PC-9 (cell line): Measurements from ENCODE around the gene CBX5. TPM values are rescaled to one million over a fixed set of nuclear protein-coding genes. Genes with fewer than 3 reads are reported as not detected.
"Not testable (repeated sequence)": the region's sequence is repeated elsewhere in the genome, so short reads cannot be mapped to it uniquely, and the experiment has no call there.

Experiments
- BruUV-seq: library from RNA; stranded (reverse); fragments of 400-500 nt; replicated peaks from 2 replicates; lab custom pipeline; 2021; lab: Mats Ljungman, UMichigan
- CTCF ChIA-PET: fragments of 300-600 bp; sonication (Branson Sonifier 250); formaldehyde crosslinking; loops from one replicate; lab custom pipeline; 2022; ENCODE audit warnings: antibody characterized with exemption; lab: Charles Lee
- POLR2A ChIA-PET: fragments of 300-600 bp; sonication (Branson Sonifier 250); formaldehyde crosslinking; loops from one replicate; lab custom pipeline; 2022; ENCODE audit warnings: antibody characterized with exemption; ENCODE audit not compliant: unreplicated experiment; lab: Charles Lee
- DNase-seq, 2 experiments: peaks; one replicate each; pipeline versions ENCODE4 v3.0.0 to v3.0.0-alpha.2; 2015 to 2022; ENCODE audit warnings: mixed read lengths in 1 of 2
- H2AFZ ChIP-seq: fragments of 200-600 bp; sonication (generic); 2 replicates; pipeline ENCODE4 v1.8.1; 2017; ENCODE audit warnings: antibody characterized with exemption
- H3F3A ChIP-seq: fragments of 200-600 bp; sonication (generic); 2 replicates; pipeline ENCODE4 v1.8.1; 2017; ENCODE audit warnings: antibody characterized with exemption, mild to moderate bottlenecking, low read depth; ENCODE audit not compliant: insufficient read depth
- H3K27ac ChIP-seq: fragments of 200-600 bp; sonication (generic); 2 replicates; pipeline ENCODE4 v1.6.1; 2016; ENCODE audit warnings: mixed run types
- H3K27me3 ChIP-seq: fragments of 200-600 bp; sonication (generic); 2 replicates; pipeline ENCODE4 v1.6.1; 2016; ENCODE audit warnings: low read depth, mixed run types; ENCODE audit not compliant: insufficient read depth
- H3K36me3 ChIP-seq: fragments of 200-600 bp; sonication (generic); 2 replicates; pipeline ENCODE4 v1.6.1; 2016; ENCODE audit warnings: low read depth, mixed run types
- H3K4me1 ChIP-seq: fragments of 200-600 bp; sonication (generic); replicated peaks from 2 replicates; pipeline ENCODE4 v1.6.1; 2016; ENCODE audit warnings: mixed run types; ENCODE audit not compliant: insufficient read depth
- H3K4me2 ChIP-seq: fragments of 200-600 bp; sonication (generic); 2 replicates; pipeline ENCODE4 v1.6.1; 2017; ENCODE audit warnings: mixed run types
- H3K4me3 ChIP-seq: fragments of 200-600 bp; sonication (generic); 2 replicates; pipeline ENCODE4 v1.6.1; 2016; ENCODE audit warnings: mixed run types
- H3K79me2 ChIP-seq: fragments of 200-600 bp; sonication (generic); 2 replicates; pipeline ENCODE4 v1.6.1; 2017; ENCODE audit warnings: low read depth, mixed run types
- H3K9me2 ChIP-seq: fragments of 200-600 bp; sonication (generic); 2 replicates; pipeline ENCODE4 v1.8.1; 2017; ENCODE audit warnings: mild to moderate bottlenecking; ENCODE audit not compliant: insufficient read depth
- H3K9me3 ChIP-seq: fragments of 200-600 bp; sonication (generic); 2 replicates; pipeline ENCODE4 v1.8.1; 2016; ENCODE audit warnings: low read depth; ENCODE audit not compliant: insufficient read depth
- H4K20me1 ChIP-seq: fragments of 200-600 bp; sonication (generic); 2 replicates; pipeline ENCODE4 v1.8.1; 2017; ENCODE audit not compliant: insufficient read depth
- EZH2 ChIP-seq: fragments of 200-600 bp; sonication (generic); IDR thresholded peaks from 2 replicates; pipeline ENCODE4 v1.8.0; 2017; ENCODE audit warnings: antibody characterized with exemption, low read depth
- intact Hi-C: fragments of 100-400 bp; cut with micrococcal nuclease; formaldehyde crosslinking; loops from one replicate; pipeline ENCODE4 v1.10.0; 2022; ENCODE audit not compliant: unreplicated experiment
- total RNA-seq: library from RNA; stranded (reverse); gene quantifications from 2 replicates; pipeline ENCODE4 v1.2.3, GENCODE V29; 2021
- TF ChIP-seq, protein P1 (sequence below): fragments of 200-600 bp; sonication (generic); conservative IDR thresholded peaks from 2 replicates; pipeline ENCODE4 v1.6.1; 2017; ENCODE audit warnings: mixed run types, antibody characterized with exemption, mild to moderate bottlenecking, moderate library complexity

The CBX5 gene
- total RNA-seq, 1 experiment from 2014 or later = 154 TPM

DNA sequence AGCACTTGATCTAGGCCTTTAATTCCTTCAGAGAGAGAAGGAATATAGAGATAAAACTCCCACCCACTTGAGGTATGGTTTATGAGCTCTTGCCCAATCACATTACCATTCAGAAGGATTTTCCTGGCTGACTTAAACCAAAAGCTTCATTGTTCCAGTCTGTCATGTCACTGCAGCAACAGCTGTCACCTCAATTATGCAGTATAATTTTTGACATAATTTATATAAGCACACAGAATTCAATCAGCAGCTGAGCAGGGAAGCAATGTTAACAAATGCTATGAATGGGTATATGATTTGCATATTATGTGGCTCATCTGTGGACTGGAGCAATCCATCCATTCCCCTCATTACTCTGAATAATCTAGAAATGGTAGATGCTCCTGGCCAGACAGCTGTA lies 40.3 kb downstream of the CBX5 start:
- Histone ChIP-seq H3F3A (no peaks in the 10 kb centered on the region), H3K27ac (no peak overlapping the region), H3K4me1 (no peaks in the 10 kb centered on the region), H3K79me2 (no peaks in the 10 kb centered on the region), H3K4me2 (no peak overlapping the region), H3K27me3 (no peaks in the 10 kb centered on the region), H3K9me2 (no peaks in the 10 kb centered on the region), H2AFZ (no peak overlapping the region), H3K4me3 (no peak overlapping the region), H3K9me3 (no peaks in the 10 kb centered on the region), H3K36me3 (peaks cover 7% of the 10 kb centered on the region; the same call in 1 of the 2 replicates), H4K20me1 (no peaks in the 10 kb centered on the region)
- no peak for TF ChIP-seq EZH2
- TF ChIP-seq, protein P1, sequence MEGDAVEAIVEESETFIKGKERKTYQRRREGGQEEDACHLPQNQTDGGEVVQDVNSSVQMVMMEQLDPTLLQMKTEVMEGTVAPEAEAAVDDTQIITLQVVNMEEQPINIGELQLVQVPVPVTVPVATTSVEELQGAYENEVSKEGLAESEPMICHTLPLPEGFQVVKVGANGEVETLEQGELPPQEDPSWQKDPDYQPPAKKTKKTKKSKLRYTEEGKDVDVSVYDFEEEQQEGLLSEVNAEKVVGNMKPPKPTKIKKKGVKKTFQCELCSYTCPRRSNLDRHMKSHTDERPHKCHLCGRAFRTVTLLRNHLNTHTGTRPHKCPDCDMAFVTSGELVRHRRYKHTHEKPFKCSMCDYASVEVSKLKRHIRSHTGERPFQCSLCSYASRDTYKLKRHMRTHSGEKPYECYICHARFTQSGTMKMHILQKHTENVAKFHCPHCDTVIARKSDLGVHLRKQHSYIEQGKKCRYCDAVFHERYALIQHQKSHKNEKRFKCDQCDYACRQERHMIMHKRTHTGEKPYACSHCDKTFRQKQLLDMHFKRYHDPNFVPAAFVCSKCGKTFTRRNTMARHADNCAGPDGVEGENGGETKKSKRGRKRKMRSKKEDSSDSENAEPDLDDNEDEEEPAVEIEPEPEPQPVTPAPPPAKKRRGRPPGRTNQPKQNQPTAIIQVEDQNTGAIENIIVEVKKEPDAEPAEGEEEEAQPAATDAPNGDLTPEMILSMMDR = no peak
- intact Hi-C loops = loop anchor here (5.0 kb wide), 1 partner anchor 38 kb away; no protein-coding TSS in a partner anchor
- CTCF ChIA-PET = no interaction called here
- no peak for DNase-seq
- BruUV-seq = no TSS peak
- POLR2A ChIA-PET = no interaction called here

DNA sequence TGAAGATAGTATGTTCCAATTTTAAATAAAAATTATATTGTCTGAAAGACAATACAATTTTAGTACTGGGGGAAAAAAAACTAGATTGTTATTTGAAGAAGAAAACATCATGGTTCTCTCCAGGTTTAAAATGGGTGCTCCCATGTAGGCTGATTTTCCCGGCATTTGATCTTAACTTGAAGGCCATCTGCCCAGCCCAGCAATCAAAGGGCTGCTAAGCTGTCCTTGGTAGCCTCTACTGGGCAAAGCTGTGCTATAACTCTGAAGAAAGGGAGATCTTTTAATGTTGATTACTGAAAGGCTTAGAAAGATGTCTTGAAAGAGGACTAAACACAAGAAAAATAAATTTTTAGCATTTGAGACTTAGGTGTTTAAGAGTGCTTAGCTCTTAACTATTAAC lies 41.4 kb downstream of the CBX5 start:
- ChIA-PET CTCF (interaction anchor here (0.6 kb wide), 1 partner anchor 94 kb away, joined by 5 read pairs; no protein-coding TSS in a partner anchor), POLR2A (no interaction called here)
- Histone ChIP-seq H3K4me1 (no peaks in the 10 kb centered on the region), H3K9me2 (no peaks in the 10 kb centered on the region), H4K20me1 (no peaks in the 10 kb centered on the region), H3K9me3 (no peaks in the 10 kb centered on the region), H3K27me3 (no peaks in the 10 kb centered on the region), H3K4me2 (no peak overlapping the region), H3K27ac (no peak overlapping the region), H2AFZ (no peak overlapping the region), H3F3A (no peaks in the 10 kb centered on the region), H3K79me2 (no peaks in the 10 kb centered on the region), H3K36me3 (peaks cover 7% of the 10 kb centered on the region; the same call in 1 of the 2 replicates), H3K4me3 (no peak overlapping the region)
- intact Hi-C loops = no loop called here
- BruUV-seq = no TSS peak
- DNase-seq = no peak
- TF ChIP-seq, protein P1 = no peak
- no peak for TF ChIP-seq EZH2

DNA sequence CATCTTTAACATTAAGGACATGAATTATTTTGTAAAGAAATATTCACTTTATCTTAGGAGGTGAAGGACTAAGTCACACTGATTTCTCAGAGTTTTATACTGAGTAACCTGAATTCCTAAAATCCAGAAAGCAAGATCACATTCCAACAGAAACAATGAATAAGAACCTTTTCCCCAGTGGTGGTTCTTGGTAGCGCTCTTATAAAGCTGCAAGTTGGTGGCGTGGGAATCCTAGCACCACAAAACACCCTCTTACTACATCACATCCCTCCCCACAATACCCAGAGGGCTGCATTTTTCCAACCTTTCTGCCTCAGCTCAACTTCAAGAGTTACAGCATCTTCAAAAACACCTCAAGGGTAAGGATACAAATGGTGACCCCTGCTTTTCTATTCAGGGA lies 47.1 kb downstream of the CBX5 start:
- Histone ChIP-seq H4K20me1 (no peaks in the 10 kb centered on the region), H3K4me1 (peaks cover 10% of the 10 kb centered on the region), H3K9me3 (no peaks in the 10 kb centered on the region), H3K4me2 (no peak overlapping the region), H3K9me2 (no peaks in the 10 kb centered on the region), H3K79me2 (no peaks in the 10 kb centered on the region), H2AFZ (no peak overlapping the region), H3K27ac (no peak overlapping the region), H3K27me3 (no peaks in the 10 kb centered on the region), H3F3A (peaks cover 13% of the 10 kb centered on the region), H3K36me3 (no peaks in the 10 kb centered on the region), H3K4me3 (no peak overlapping the region)
- DNase-seq = no peak
- no peak for TF ChIP-seq EZH2
- TF ChIP-seq, protein P1 = no peak
- CTCF ChIA-PET = no interaction called here
- BruUV-seq = no TSS peak
- POLR2A ChIA-PET = interaction anchor here (0.6 to 0.7 kb wide), 2 partner anchors 48 to 130 kb away, joined by 3 to 5 read pairs; partner anchors contain the start of gene HNRNPA1
- intact Hi-C loops = no loop called here

DNA sequence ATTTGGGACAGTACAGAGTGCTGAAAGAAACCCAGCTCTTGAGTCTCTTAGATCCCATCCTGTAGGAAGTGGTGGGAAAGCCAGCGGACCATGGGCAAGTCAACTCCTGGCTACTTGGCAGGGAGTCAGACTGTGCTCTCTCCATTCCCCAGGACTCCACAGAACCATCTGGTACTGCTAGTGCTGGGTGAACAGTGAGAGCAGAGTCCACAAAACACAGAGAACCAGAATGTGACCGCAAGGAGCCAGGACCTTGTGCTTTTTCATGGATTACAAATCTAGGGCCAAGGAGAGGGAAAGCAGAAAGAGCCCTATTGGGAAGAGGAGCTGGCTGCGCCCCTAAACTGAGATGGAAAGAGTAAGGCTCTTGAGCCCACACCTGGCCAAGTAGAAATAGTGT lies 48.7 kb downstream of the CBX5 start:
- CTCF ChIA-PET, H3K9me3 ChIP-seq, H4K20me1 ChIP-seq, H2AFZ ChIP-seq, H3K4me3 ChIP-seq, BruUV-seq, H3K36me3 ChIP-seq, H3K79me2 ChIP-seq, DNase-seq, POLR2A ChIA-PET, H3K9me2 ChIP-seq, intact Hi-C loops, H3K4me2 ChIP-seq, H3K27me3 ChIP-seq, H3K27ac ChIP-seq: not testable (repeated sequence)
- H3F3A ChIP-seq = peaks cover 13% of the 10 kb centered on the region
- peaks cover 10% of the 10 kb centered on the region for H3K4me1 ChIP-seq
